Neural cell (in vitro differentiated cells): Measurements from ENCODE around the gene NUDT3. TPM values are rescaled to one million over a fixed set of nuclear protein-coding genes. Genes with fewer than 3 reads are reported as not detected.

Source experiments
- H2AFZ ChIP-seq: fragments of 200-600, 300-800 bp; sonication (generic), shearing (Covaris generic); 2 replicates; pipeline ENCODE4 v1.6.0; 2014; ENCODE audit warnings: low read depth, mild to moderate bottlenecking, antibody characterized with exemption, low read length, moderate library complexity
- H3F3A ChIP-seq: fragments of 200-600 bp; shearing (Covaris generic); 2 replicates; pipeline ENCODE4 v1.6.1; 2016; ENCODE audit warnings: mild to moderate bottlenecking, moderate library complexity, mixed read lengths, antibody characterized with exemption, low read length; ENCODE audit not compliant: insufficient read depth, poor library complexity, severe bottlenecking
- H3K27ac ChIP-seq: fragments of 200-600, 300-800 bp; sonication (generic), shearing (Covaris generic); 2 replicates; pipeline ENCODE4 v1.5.1; 2014; ENCODE audit warnings: mild to moderate bottlenecking, low read length, moderate library complexity
- H3K27me3 ChIP-seq: fragments of 300-800, 200-600 bp; sonication (generic), shearing (Covaris generic); 2 replicates; pipeline ENCODE4 v1.6.0; 2014; ENCODE audit warnings: mild to moderate bottlenecking, low read depth, low read length, moderate library complexity; ENCODE audit not compliant: insufficient read depth
- H3K36me3 ChIP-seq: fragments of 300-800, 200-600 bp; sonication (generic), shearing (Covaris generic); 2 replicates; pipeline ENCODE4 v1.5.1; 2014; ENCODE audit warnings: mild to moderate bottlenecking, antibody characterized with exemption, low read length, moderate library complexity; ENCODE audit not compliant: insufficient read depth
- H3K4me2 ChIP-seq: fragments of 300-800, 200-600 bp; sonication (generic), shearing (Covaris generic); 2 replicates; pipeline ENCODE4 v1.6.0; 2014; ENCODE audit warnings: mild to moderate bottlenecking, low read length
- H3K4me3 ChIP-seq: fragments of 300-800, 200-600 bp; sonication (generic), shearing (Covaris generic); 2 replicates; pipeline ENCODE4 v1.5.1; 2014; ENCODE audit warnings: mild to moderate bottlenecking, low read length, moderate library complexity
- H3K79me2 ChIP-seq: fragments of 200-600 bp; shearing (Covaris generic); replicated peaks from 2 replicates; pipeline ENCODE4 v1.6.0; 2014; ENCODE audit warnings: mild to moderate bottlenecking, low read length, moderate library complexity; ENCODE audit not compliant: insufficient read depth
- H3K9ac ChIP-seq: fragments of 300-800, 200-600 bp; sonication (generic), shearing (Covaris generic); 2 replicates; pipeline ENCODE4 v1.6.1; 2016; ENCODE audit warnings: mild to moderate bottlenecking, low read length, mixed read lengths
- H3K9me2 ChIP-seq: fragments of 200-600 bp; shearing (Covaris generic); 2 replicates; pipeline ENCODE4 v1.6.1; 2016; ENCODE audit warnings: mild to moderate bottlenecking, low read length, mixed read lengths; ENCODE audit not compliant: insufficient read depth
- H3K9me3 ChIP-seq: fragments of 200-600, 300-800 bp; sonication (generic), shearing (Covaris generic); 2 replicates; pipeline ENCODE4 v1.6.1; 2016; ENCODE audit warnings: mild to moderate bottlenecking, mixed run types, low read length, moderate library complexity, mixed read lengths
- H4K20me1 ChIP-seq: fragments of 200-600 bp; shearing (Covaris generic); 2 replicates; pipeline ENCODE4 v1.6.1; 2016; ENCODE audit warnings: mild to moderate bottlenecking, mixed run types; ENCODE audit not compliant: insufficient read depth
- CTCF ChIP-seq: fragments of 450-650 bp; IDR thresholded peaks from 2 replicates; pipeline ENCODE4 v1.5.1; 2014; ENCODE audit warnings: antibody characterized with exemption, mild to moderate bottlenecking, moderate library complexity; ENCODE audit not compliant: poor library complexity, severe bottlenecking
- EP300 ChIP-seq: fragments of 450-650 bp; conservative IDR thresholded peaks from 2 replicates; pipeline ENCODE4 v1.6.1; 2014; ENCODE audit warnings: antibody characterized with exemption, mild to moderate bottlenecking, moderate library complexity; ENCODE audit not compliant: poor library complexity, severe bottlenecking
- EZH2 ChIP-seq: fragments of 200-600, 300-800 bp; shearing (Covaris generic), sonication (generic); IDR thresholded peaks from 2 replicates; pipeline ENCODE4 v1.6.1; 2014; ENCODE audit warnings: antibody characterized with exemption, low read length, borderline replicate concordance, mild to moderate bottlenecking; ENCODE audit not compliant: insufficient read depth, poor library complexity, severe bottlenecking
- MXI1 ChIP-seq: fragments of 450-650 bp; conservative IDR thresholded peaks from 2 replicates; pipeline ENCODE4 v1.6.1; 2014; ENCODE audit warnings: antibody characterized with exemption, mild to moderate bottlenecking; ENCODE audit not compliant: poor library complexity, severe bottlenecking
- POLR2AphosphoS5 ChIP-seq: IDR thresholded peaks from 2 replicates; pipeline ENCODE4 v1.6.1; 2012
- RAD21 ChIP-seq: fragments of 450-650 bp; conservative IDR thresholded peaks from 2 replicates; pipeline ENCODE4 v1.6.1; 2014; ENCODE audit warnings: antibody characterized with exemption, mild to moderate bottlenecking, moderate library complexity
- REST ChIP-seq: IDR thresholded peaks from 2 replicates; pipeline ENCODE4 v1.6.1; 2012; ENCODE audit warnings: borderline replicate concordance
- SMC3 ChIP-seq: fragments of 450-650 bp; conservative IDR thresholded peaks from 2 replicates; pipeline ENCODE4 v1.6.1; 2014; ENCODE audit warnings: antibody characterized with exemption, mild to moderate bottlenecking, moderate library complexity; ENCODE audit not compliant: poor library complexity
- TAF1 ChIP-seq: IDR thresholded peaks from 2 replicates; pipeline ENCODE4 v1.6.1; 2012; ENCODE audit warnings: low read depth
- polyA plus RNA-seq: library from polyadenylated mRNA; depleted of rRNA; stranded (reverse); fragments of >200 nt; gene quantifications from 2 replicates; pipeline ENCODE4 v1.2.3, GENCODE V29; 2014

Gene NUDT3
- polyA plus RNA-seq, 1 donor from 2014 or later: 80.2 TPM

GRCh38 chr6:34338811-34339210 is 53.7 kb downstream of the NUDT3 start:
- H3F3A ChIP-seq: no peaks in the 10 kb centered on the region
- H3K27ac ChIP-seq: no peak overlapping the region
- no peaks in the 10 kb centered on the region for H3K36me3 ChIP-seq
- TF ChIP-seq REST (no peak), CTCF (no peak), EZH2 (no peak), TAF1 (no peak), EP300 (no peak), SMC3 (no peak), POLR2AphosphoS5 (no peak), MXI1 (no peak), RAD21 (no peak)
- no peak overlapping the region for H3K9ac ChIP-seq
- H3K4me2 ChIP-seq: no peak overlapping the region
- H3K9me3 ChIP-seq: no peaks in the 10 kb centered on the region
- no peaks in the 10 kb centered on the region for H3K27me3 ChIP-seq
- H3K79me2 ChIP-seq: peaks cover 25% of the 10 kb centered on the region
- H3K9me2 ChIP-seq: no peaks in the 10 kb centered on the region
- no peak overlapping the region for H3K4me3 ChIP-seq
- H4K20me1 ChIP-seq: peaks cover 5% of the 10 kb centered on the region
- no peak overlapping the region for H2AFZ ChIP-seq

GRCh38 chr6:34338377-34338776 is 54.1 kb downstream of the NUDT3 start:
- H3K9me2 ChIP-seq: no peaks in the 10 kb centered on the region
- H3K4me3 ChIP-seq: no peak overlapping the region
- no peaks in the 10 kb centered on the region for H3F3A ChIP-seq
- peaks cover 5% of the 10 kb centered on the region for H4K20me1 ChIP-seq
- no peak overlapping the region for H3K27ac ChIP-seq
- peaks cover under 1% of the 10 kb centered on the region for H3K36me3 ChIP-seq
- no peak overlapping the region for H3K4me2 ChIP-seq
- no peak overlapping the region for H3K9ac ChIP-seq
- H2AFZ ChIP-seq: no peak overlapping the region
- H3K9me3 ChIP-seq: no peaks in the 10 kb centered on the region
- TF ChIP-seq MXI1 (no peak), EZH2 (no peak), REST (no peak), EP300 (no peak), SMC3 (no peak), POLR2AphosphoS5 (no peak)
- H3K27me3 ChIP-seq: no peaks in the 10 kb centered on the region
- H3K79me2 ChIP-seq: peaks cover 20% of the 10 kb centered on the region
